ENCODE results near the gene RBM4. TPM values are rescaled to one million over a fixed set of nuclear protein-coding genes. Genes with fewer than 3 reads are reported as not detected.

Gene RBM4
- total and polyA plus RNA-seq, 2 of the 13 experiments (the other 11 are each of a cell fraction or from before 2014, with no cell fraction given): 126 to 136 TPM

DNA sequence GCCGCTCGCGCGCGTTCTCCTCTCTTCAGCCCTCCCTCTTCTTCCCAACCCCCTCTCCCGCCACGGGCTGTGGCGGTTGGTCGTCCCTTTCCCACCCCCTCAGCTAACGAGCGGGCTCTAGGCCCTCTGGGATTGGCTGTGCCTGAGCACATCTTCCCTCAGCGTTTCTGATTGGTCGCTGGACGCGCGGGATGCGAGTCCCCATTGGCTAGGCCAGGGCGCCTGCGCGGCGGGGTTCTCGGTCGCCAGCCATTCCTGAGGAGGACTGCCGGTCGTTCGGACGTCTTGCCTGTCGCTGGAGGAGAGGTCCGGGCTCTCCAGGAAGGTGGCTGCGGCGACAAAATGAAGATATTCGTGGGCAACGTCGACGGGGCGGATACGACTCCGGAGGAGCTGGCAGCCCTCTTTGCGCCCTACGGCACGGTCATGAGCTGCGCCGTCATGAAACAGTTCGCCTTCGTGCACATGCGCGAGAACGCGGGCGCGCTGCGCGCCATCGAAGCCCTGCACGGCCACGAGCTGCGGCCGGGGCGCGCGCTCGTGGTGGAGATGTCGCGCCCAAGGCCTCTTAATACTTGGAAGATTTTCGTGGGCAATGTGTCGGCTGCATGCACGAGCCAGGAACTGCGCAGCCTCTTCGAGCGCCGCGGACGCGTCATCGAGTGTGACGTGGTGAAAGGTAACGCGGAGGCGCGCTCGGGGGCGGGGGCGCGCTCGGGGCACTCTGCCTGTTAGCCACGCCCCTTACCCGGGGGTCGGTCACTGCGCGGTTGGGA is 21.9 kb upstream of the RBM4 start, which contains the start of gene RBM14 (continued):
- TF ChIP-seq MED8 (CRISPR knock-in tag; IDR thresholded peaks at IDR 0.05; ENCODE audit: insufficient replicate concordance): peak; percentile 13
- no peak for TF ChIP-seq NR2F6 (IDR thresholded peaks at IDR 0.05)
- no peak for TF ChIP-seq NR2F6 (CRISPR knock-in tag; IDR thresholded peaks at IDR 0.05)
- TF ChIP-seq ZFX (CRISPR knock-in tag; IDR thresholded peaks at IDR 0.05; ENCODE audit: low read depth): peak; percentile 76; the same call in 1 of the 2 replicates
- TF ChIP-seq, protein P1, sequence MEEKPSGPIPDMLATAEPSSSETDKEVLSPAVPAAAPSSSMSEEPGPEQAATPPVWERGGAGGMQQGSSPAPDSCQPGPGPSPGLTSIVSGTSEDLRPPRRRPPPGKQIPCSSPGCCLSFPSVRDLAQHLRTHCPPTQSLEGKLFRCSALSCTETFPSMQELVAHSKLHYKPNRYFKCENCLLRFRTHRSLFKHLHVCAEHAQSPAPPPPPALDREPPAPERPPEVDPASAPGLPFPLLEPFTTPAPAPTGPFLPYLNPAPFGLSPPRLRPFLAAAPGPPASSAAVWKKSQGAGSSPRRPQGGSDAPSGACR (CRISPR knock-in tag; IDR thresholded peaks at IDR 0.05): peak; percentile 86
- peak; percentile 75; the same call in 1 of the 2 replicates for TF ChIP-seq BRCA1 (CRISPR knock-in tag; IDR thresholded peaks at IDR 0.05)
- TF ChIP-seq, protein P2, sequence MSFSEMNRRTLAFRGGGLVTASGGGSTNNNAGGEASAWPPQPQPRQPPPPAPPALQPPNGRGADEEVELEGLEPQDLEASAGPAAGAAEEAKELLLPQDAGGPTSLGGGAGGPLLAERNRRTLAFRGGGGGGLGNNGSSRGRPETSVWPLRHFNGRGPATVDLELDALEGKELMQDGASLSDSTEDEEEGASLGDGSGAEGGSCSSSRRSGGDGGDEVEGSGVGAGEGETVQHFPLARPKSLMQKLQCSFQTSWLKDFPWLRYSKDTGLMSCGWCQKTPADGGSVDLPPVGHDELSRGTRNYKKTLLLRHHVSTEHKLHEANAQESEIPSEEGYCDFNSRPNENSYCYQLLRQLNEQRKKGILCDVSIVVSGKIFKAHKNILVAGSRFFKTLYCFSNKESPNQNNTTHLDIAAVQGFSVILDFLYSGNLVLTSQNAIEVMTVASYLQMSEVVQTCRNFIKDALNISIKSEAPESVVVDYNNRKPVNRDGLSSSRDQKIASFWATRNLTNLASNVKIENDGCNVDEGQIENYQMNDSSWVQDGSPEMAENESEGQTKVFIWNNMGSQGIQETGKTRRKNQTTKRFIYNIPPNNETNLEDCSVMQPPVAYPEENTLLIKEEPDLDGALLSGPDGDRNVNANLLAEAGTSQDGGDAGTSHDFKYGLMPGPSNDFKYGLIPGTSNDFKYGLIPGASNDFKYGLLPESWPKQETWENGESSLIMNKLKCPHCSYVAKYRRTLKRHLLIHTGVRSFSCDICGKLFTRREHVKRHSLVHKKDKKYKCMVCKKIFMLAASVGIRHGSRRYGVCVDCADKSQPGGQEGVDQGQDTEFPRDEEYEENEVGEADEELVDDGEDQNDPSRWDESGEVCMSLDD (CRISPR knock-in tag; IDR thresholded peaks at IDR 0.05; ENCODE audit: borderline replicate concordance): peak; percentile 53; the same call in 1 of the 2 replicates
- peak; percentile 86 for TF ChIP-seq NKX3-1 (CRISPR knock-in tag; IDR thresholded peaks at IDR 0.05)
- TF ChIP-seq, protein P3, sequence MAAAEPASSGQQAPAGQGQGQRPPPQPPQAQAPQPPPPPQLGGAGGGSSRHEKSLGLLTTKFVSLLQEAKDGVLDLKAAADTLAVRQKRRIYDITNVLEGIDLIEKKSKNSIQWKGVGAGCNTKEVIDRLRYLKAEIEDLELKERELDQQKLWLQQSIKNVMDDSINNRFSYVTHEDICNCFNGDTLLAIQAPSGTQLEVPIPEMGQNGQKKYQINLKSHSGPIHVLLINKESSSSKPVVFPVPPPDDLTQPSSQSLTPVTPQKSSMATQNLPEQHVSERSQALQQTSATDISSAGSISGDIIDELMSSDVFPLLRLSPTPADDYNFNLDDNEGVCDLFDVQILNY (CRISPR knock-in tag; conservative IDR thresholded peaks at IDR 0.05): peak; percentile 16; the same call in 1 of the 2 replicates
- TF ChIP-seq, protein P4, sequence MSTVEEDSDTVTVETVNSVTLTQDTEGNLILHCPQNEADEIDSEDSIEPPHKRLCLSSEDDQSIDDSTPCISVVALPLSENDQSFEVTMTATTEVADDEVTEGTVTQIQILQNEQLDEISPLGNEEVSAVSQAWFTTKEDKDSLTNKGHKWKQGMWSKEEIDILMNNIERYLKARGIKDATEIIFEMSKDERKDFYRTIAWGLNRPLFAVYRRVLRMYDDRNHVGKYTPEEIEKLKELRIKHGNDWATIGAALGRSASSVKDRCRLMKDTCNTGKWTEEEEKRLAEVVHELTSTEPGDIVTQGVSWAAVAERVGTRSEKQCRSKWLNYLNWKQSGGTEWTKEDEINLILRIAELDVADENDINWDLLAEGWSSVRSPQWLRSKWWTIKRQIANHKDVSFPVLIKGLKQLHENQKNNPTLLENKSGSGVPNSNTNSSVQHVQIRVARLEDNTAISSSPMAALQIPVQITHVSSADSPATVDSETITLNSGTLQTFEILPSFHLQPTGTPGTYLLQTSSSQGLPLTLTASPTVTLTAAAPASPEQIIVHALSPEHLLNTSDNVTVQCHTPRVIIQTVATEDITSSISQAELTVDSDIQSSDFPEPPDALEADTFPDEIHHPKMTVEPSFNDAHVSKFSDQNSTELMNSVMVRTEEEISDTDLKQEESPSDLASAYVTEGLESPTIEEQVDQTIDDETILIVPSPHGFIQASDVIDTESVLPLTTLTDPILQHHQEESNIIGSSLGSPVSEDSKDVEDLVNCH (CRISPR knock-in tag; IDR thresholded peaks at IDR 0.05): 0 out of 2 replicates have a peak, but pooled peaks have one; percentile 24
- TF ChIP-seq ZBTB8A (CRISPR knock-in tag; IDR thresholded peaks at IDR 0.05; ENCODE audit: borderline replicate concordance, low read depth): peak; percentile 57; the same call in 1 of the 2 replicates
- TF ChIP-seq TBX2 (CRISPR knock-in tag; IDR thresholded peaks at IDR 0.05; ENCODE audit: borderline replicate concordance): peak; percentile 25; the same call in 1 of the 2 replicates
- TF ChIP-seq, protein P5, sequence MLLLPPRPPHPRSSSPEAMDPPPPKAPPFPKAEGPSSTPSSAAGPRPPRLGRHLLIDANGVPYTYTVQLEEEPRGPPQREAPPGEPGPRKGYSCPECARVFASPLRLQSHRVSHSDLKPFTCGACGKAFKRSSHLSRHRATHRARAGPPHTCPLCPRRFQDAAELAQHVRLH (CRISPR knock-in tag; IDR thresholded peaks at IDR 0.05; ENCODE audit: borderline replicate concordance, low read depth): peak; percentile 89; the same call in 1 of the 2 replicates
- TF ChIP-seq, protein P6, sequence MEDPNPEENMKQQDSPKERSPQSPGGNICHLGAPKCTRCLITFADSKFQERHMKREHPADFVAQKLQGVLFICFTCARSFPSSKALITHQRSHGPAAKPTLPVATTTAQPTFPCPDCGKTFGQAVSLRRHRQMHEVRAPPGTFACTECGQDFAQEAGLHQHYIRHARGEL (CRISPR knock-in tag; IDR thresholded peaks at IDR 0.05): no peak
- TF ChIP-seq ZNF263 (CRISPR knock-in tag; IDR thresholded peaks at IDR 0.05): peak; percentile 51; the same call in 1 of the 2 replicates
- TF ChIP-seq ZNF224 (CRISPR knock-in tag; IDR thresholded peaks at IDR 0.05): 0 out of 2 replicates have a peak, but pooled peaks have one; percentile 10
- no peak for TF ChIP-seq NONO (IDR thresholded peaks at IDR 0.05)
- TF ChIP-seq NONO (CRISPR knock-in tag; conservative IDR thresholded peaks at IDR 0.05): peak; percentile 75

All from HepG2 (cell line).